ENCODE data around the gene LY86. TPM values are rescaled to one million over a fixed set of nuclear protein-coding genes. Genes with fewer than 3 reads are reported as not detected.

The LY86 gene
- total and polyA plus RNA-seq, 9 donors = 1.3 to 13.8 (median 2.3) TPM

DNA sequence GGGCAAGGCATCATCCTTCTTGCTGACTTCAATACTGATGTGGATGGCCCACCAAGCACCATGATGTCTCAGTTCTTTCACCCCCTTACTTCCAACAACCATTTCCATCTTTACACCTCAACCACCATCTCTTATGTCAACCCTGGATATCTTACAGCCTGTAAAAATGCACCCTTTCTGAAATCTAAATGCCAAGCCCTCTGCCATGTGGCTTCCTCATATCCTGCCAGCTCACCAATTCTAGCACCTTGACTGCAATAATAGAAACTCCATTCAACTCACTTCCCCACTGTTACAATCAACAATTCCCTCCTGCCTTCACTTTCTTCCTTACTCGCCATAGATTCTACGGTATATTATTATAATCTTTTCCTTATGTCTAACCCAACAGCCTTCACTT is 57.9 kb downstream of the LY86 start:
- DNase-seq = no peak
- H3K4me1 ChIP-seq (ENCODE audit: insufficient read depth) = no peaks in the 10 kb centered on the region
- WGBS, 3 donors = 56 to 88% (median 68%) methylated on average over 2 of the region's 2 CpGs

DNA sequence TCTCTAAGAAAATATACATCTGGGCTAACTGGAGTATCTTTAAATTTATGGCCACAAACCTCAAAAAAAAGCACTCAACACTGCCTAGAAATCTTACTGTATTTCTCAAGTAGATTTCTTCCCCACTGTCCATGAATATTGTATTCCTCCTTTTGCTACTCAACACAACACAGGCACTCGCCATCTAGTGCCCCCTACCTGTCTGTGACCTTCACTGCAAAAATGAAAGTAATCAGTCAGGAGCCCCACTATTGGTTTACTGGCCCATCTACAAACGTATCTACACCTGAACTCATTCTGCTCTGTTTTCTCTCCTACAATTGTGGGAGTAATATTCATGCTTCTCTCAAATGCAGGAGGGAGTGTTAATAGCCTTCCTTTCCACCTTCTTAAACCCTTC is 58.3 kb downstream of the LY86 start:
- Histone ChIP-seq H3K36me3 (no peaks in the 10 kb centered on the region), H3K4me1 (ENCODE audit: insufficient read depth) (no peaks in the 10 kb centered on the region), H3K4me3 (no peak overlapping the region), H3K27me3 (no peaks in the 10 kb centered on the region), H3K9me3 (no peaks in the 10 kb centered on the region), H3K27ac (no peak overlapping the region)
- WGBS, 3 donors = 49 to 64% (median 56%) methylated on average over 2 of the region's 2 CpGs
- no peak for TF ChIP-seq EP300 (IDR thresholded peaks at IDR 0.05)
- TF ChIP-seq, protein P1, sequence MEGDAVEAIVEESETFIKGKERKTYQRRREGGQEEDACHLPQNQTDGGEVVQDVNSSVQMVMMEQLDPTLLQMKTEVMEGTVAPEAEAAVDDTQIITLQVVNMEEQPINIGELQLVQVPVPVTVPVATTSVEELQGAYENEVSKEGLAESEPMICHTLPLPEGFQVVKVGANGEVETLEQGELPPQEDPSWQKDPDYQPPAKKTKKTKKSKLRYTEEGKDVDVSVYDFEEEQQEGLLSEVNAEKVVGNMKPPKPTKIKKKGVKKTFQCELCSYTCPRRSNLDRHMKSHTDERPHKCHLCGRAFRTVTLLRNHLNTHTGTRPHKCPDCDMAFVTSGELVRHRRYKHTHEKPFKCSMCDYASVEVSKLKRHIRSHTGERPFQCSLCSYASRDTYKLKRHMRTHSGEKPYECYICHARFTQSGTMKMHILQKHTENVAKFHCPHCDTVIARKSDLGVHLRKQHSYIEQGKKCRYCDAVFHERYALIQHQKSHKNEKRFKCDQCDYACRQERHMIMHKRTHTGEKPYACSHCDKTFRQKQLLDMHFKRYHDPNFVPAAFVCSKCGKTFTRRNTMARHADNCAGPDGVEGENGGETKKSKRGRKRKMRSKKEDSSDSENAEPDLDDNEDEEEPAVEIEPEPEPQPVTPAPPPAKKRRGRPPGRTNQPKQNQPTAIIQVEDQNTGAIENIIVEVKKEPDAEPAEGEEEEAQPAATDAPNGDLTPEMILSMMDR (IDR thresholded peaks at IDR 0.05) = no peak
- TF ChIP-seq POLR2A (IDR thresholded peaks at IDR 0.05) = no peak
- DNase-seq = no peak
- intact Hi-C loops (cut with DNase I) = no loop called here

More for the DNA sequence above, 57.9 kb downstream of the LY86 start:
- Histone ChIP-seq H3K9me3 (no peaks in the 10 kb centered on the region), H3K27ac (no peak overlapping the region), H3K36me3 (no peaks in the 10 kb centered on the region), H3K27me3 (no peaks in the 10 kb centered on the region), H3K4me3 (no peak overlapping the region)
- intact Hi-C loops (cut with DNase I) = no loop called here
- TF ChIP-seq EP300 (IDR thresholded peaks at IDR 0.05) (no peak), POLR2A (IDR thresholded peaks at IDR 0.05) (no peak)
- TF ChIP-seq, protein P1 (IDR thresholded peaks at IDR 0.05) = no peak

DNA sequence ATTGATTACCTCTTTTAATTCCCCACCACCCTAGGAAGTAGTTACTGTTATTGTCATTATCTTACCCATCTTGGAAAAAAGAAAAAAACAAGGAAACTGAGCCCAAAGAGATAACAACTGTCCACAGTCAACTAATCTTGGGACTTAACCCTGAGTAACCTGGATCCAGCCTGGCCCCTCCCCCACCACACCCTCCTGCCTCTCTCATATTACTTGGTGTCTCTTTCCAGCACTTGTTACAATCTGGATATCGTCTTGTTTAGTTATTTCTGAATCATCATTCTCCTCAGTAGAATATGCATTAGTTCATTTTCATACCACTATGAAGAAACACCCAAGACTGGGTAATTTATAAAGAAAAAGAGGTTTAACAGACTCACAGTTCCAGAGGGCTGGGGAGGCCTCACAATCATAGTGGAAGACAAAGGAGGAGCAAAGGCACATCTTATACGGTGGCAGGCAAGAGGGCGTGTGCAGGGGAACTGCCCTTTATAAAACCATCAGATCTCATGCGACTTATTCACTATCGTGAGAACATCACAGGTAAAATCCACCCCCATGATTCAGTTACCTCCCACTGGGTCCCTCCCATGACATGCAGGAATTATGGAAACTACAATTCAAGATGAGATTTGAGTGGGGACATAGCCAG is 60.3 kb downstream of the LY86 start:
- DNase-seq = no peak
- Histone ChIP-seq H3K4me1 (ENCODE audit: insufficient read depth) (peaks cover 2% of the 10 kb centered on the region), H3K9me3 (no peaks in the 10 kb centered on the region), H3K4me3 (no peak overlapping the region), H3K36me3 (no peaks in the 10 kb centered on the region), H3K27ac (no peak overlapping the region), H3K27me3 (no peaks in the 10 kb centered on the region)
- intact Hi-C loops (cut with DNase I) = no loop called here
- 90 to 94% (median 93%) methylated on average over 5 of the region's 5 CpGs for WGBS, 3 donors
- no peak for TF ChIP-seq POLR2A (IDR thresholded peaks at IDR 0.05)
- TF ChIP-seq EP300 (IDR thresholded peaks at IDR 0.05) = no peak
- TF ChIP-seq, protein P1 (IDR thresholded peaks at IDR 0.05) = no peak

DNA sequence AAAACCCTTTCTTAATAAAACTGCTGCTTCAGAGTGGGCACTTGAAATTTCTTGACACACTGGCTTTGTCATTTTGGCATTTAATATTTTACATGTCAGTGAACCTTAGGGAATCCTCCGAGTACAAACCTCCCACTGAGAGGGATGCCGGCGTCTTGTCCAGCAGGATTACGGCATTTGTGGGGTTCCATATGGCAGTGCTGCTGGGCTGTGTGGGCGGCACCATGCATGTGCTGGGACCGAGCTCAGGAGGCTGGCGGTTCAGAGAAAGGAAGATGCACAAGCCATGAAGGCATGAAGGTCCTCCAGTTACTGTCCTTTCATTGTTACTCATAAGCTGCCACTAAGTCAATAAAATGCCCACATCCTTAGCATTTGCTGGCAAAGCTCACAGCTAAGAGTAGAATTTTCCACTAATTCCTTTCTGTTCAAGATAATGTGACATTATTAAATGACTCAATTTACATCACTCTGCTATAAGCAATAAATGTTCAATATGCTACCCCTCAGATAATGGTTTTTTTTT is 61.4 kb downstream of the LY86 start:
- H3K4me3 ChIP-seq = no peak overlapping the region
- intact Hi-C loops (cut with DNase I) = no loop called here
- H3K9me3 ChIP-seq = no peaks in the 10 kb centered on the region
- H3K27me3 ChIP-seq = no peaks in the 10 kb centered on the region
- peaks cover 2% of the 10 kb centered on the region for H3K4me1 ChIP-seq (ENCODE audit: insufficient read depth)
- no peak overlapping the region for H3K27ac ChIP-seq
- 61 to 69% (median 68%) methylated on average over 7 of the region's 7 CpGs for WGBS, 3 donors
- no peak for TF ChIP-seq POLR2A (IDR thresholded peaks at IDR 0.05)
- TF ChIP-seq, protein P1 (IDR thresholded peaks at IDR 0.05) = no peak
- no peak for TF ChIP-seq EP300 (IDR thresholded peaks at IDR 0.05)
- H3K36me3 ChIP-seq = no peaks in the 10 kb centered on the region
- no peak for DNase-seq
